ENCODE data around the gene EFHB.

GRCh38 chr3:19932422-19932821 lies 1.6 kb downstream of the EFHB start:
- TF ChIP-seq CTCF (IDR thresholded peaks at IDR 0.05) (no peak), POLR2A (IDR thresholded peaks at IDR 0.05) (no peak)

All from lower leg skin (tissue), 3 donors.